ENCODE data around the gene CYP19A1.
"Not testable (repeated sequence)": the region's sequence is repeated elsewhere in the genome, so short reads cannot be mapped to it uniquely, and the experiment has no call there.

Gene CYP19A1

DNA sequence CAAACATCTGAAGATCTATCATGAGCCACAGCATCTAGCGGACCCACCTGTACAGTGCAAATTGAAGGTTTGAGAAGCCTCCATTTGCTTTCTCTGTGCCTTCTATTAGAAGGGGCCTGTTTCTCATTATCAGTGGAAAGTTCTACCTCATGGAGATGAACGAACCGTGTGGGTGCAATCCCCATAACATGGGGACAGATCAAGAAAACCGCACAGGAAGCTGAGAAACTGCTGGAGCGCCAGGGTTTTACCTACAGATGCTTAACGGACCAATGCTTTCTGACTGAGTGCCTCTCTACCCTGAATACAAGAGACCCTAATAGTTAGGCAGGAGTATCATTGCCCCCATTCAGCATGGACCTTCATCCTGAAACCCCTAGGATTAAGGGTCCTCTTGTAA lies 53.5 kb downstream of the CYP19A1 start:
- TF ChIP-seq, protein P1, sequence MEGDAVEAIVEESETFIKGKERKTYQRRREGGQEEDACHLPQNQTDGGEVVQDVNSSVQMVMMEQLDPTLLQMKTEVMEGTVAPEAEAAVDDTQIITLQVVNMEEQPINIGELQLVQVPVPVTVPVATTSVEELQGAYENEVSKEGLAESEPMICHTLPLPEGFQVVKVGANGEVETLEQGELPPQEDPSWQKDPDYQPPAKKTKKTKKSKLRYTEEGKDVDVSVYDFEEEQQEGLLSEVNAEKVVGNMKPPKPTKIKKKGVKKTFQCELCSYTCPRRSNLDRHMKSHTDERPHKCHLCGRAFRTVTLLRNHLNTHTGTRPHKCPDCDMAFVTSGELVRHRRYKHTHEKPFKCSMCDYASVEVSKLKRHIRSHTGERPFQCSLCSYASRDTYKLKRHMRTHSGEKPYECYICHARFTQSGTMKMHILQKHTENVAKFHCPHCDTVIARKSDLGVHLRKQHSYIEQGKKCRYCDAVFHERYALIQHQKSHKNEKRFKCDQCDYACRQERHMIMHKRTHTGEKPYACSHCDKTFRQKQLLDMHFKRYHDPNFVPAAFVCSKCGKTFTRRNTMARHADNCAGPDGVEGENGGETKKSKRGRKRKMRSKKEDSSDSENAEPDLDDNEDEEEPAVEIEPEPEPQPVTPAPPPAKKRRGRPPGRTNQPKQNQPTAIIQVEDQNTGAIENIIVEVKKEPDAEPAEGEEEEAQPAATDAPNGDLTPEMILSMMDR (IDR thresholded peaks at IDR 0.05; ENCODE audit: borderline replicate concordance, control extremely low read depth, extremely low read depth, insufficient read depth, missing control alignments) = no peak
- no peak for DNase-seq (ENCODE audit: low spot score)
- in situ Hi-C loops (cut with MboI; ENCODE audit: low sequenced_read_pairs, unreplicated experiment) = loop anchor here (25.0 kb wide), 1 partner anchor 102 kb away; no protein-coding TSS in a partner anchor

DNA sequence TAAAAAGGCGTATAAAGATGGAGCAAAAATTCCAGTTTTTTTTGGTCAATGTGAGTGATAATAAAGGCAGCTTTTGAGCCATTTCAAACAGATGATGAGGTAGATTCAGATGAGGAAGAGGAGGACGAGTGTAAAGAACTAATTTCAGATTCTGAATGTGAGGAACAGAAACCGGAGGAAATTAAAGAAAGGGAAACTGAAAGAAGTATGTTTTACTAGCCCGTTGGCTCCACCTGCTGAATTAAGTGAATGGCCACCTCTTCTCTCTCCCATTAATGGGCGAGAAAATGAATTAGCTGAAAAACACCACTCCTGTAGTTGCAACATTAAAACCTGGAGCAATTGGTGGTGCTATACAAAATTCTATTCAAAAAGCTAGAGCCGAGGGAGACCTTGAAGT lies 55.4 kb downstream of the CYP19A1 start:
- peak; percentile 42 for DNase-seq (ENCODE audit: low spot score)
- in situ Hi-C loops (cut with MboI; ENCODE audit: low sequenced_read_pairs, unreplicated experiment) = loop anchor here (25.0 kb wide), 1 partner anchor 104 kb away; no protein-coding TSS in a partner anchor
- TF ChIP-seq, protein P1 (IDR thresholded peaks at IDR 0.05; ENCODE audit: borderline replicate concordance, control extremely low read depth, extremely low read depth, insufficient read depth, missing control alignments) = peak; percentile 42

DNA sequence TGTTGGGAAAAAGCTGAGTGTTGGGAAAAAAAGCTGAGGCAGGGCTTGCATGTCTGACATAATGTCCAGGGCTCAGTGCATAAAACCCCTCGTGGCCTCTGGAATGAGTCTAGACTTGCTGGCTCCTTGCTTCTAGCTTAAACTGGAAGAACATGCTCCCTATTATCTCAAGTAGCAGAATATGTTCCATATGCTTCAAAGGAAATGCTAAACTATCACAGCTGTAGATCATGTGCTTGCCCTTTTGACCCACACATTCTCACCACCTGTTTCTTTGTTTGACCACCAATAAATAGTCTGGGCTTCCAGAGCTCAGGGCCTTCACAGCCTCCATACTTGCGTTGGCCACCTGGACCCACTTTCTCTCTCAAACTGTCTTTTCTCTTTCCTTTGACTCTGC lies 56.2 kb downstream of the CYP19A1 start:
- in situ Hi-C loops (cut with MboI; ENCODE audit: low sequenced_read_pairs, unreplicated experiment) = loop anchor here (25.0 kb wide), 1 partner anchor 105 kb away; no protein-coding TSS in a partner anchor
- DNase-seq (ENCODE audit: low spot score) = not testable (repeated sequence)

DNA sequence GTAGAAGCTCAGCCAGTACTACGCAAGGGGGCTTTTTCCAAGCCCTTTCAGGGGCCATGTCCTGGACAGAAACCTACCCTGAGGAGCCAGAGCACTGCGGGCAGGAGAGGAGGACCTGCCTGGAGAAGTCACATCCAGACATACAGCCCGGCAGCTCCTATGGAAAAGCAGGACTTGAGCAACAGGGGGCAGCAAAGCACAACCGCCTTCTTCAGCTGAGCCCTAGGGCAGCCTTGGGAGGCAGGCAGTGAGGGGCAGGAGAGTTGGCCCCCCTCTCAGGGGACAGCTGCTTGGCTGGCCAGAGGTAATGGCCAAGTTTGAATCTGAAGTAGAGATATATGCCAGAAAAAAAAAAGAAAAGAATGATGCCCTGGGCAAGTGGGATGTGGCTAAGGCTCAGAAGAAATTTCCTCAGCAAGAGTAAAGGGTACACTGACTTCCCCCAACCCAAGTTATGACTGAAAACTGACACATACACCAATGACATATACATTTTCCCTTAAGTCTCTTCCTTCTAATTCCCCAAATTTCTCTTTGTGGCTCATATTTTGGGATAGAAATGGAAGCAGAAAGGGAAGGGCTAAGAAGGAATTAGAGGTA lies 56.9 kb downstream of the CYP19A1 start:
- in situ Hi-C loops (cut with MboI; ENCODE audit: low sequenced_read_pairs, unreplicated experiment) = loop anchor here (25.0 kb wide), 1 partner anchor 106 kb away; no protein-coding TSS in a partner anchor
- peak; percentile 69 for DNase-seq (ENCODE audit: low spot score)
- TF ChIP-seq, protein P1 (IDR thresholded peaks at IDR 0.05; ENCODE audit: borderline replicate concordance, control extremely low read depth, extremely low read depth, insufficient read depth, missing control alignments) = peak; percentile 69

DNA sequence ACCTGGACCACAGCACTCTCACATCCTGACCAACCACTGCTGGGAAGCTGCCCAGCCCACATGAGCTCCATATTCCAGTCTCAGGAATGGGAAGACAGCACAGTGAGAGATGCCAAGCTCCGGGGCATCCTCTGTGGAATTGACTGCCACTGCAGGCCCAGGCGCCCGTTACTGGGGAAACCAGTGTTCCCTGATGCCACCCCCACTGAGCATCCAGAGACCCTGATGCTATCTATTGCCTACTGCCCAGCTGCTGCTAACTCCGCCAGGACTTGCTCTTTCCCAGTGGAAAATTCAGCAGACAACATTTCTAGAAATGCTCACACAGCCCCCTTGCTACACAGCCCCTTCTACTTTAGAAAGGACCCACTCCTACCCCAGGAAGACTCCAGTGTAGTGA lies 57.6 kb downstream of the CYP19A1 start:
- no peak for DNase-seq (ENCODE audit: low spot score)
- TF ChIP-seq, protein P1 (IDR thresholded peaks at IDR 0.05; ENCODE audit: borderline replicate concordance, control extremely low read depth, extremely low read depth, insufficient read depth, missing control alignments) = no peak
- in situ Hi-C loops (cut with MboI; ENCODE audit: low sequenced_read_pairs, unreplicated experiment) = loop anchor here (25.0 kb wide), 1 partner anchor 106 kb away; no protein-coding TSS in a partner anchor

DNA sequence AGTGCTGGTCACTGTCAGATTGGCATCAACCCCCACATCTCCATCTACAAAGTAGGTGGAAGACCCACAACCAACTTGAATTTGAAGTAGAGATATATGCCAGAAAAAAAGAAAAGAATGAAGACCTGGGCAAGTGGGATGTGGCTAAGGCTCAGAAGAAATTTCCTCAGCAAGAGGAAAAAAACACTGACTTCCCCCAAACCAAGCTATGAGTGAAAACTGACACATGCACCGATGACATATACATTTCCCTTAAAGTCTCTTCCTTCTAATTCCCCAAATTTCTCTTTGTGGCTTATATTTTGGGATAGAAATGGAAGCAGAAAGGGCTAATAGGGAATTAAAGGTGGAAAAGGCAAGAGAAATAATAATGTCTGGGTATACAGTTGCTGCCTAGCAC lies 59.0 kb downstream of the CYP19A1 start:
- in situ Hi-C loops (cut with MboI; ENCODE audit: low sequenced_read_pairs, unreplicated experiment) = loop anchor here (10.0 to 25.0 kb wide), 2 partner anchors 108 to 115 kb away; no protein-coding TSS in a partner anchor
- no peak for DNase-seq (ENCODE audit: low spot score)
- TF ChIP-seq, protein P1 (IDR thresholded peaks at IDR 0.05; ENCODE audit: borderline replicate concordance, control extremely low read depth, extremely low read depth, insufficient read depth, missing control alignments) = no peak

DNA sequence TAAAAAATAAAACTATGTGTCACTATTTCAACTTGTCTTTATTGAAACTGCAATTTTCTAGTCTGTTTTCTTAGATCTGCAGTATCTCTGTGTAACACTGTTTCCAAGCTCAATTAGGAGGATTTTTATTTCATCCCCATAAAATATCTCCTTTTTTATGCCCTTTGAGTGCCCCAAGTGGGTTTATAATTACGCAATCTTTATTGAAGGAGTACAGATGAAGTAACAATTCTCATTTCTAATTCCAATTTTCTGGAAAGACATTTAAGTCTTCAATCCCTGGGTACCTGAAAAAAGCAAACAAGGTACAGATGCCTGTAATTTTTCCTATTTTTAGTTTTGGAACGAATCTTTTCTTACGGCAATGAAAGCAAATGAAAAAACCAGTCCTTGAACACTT lies 61.3 kb downstream of the CYP19A1 start:
- DNase-seq (ENCODE audit: low spot score) = no peak
- TF ChIP-seq, protein P1 (IDR thresholded peaks at IDR 0.05; ENCODE audit: borderline replicate concordance, control extremely low read depth, extremely low read depth, insufficient read depth, missing control alignments) = no peak
- in situ Hi-C loops (cut with MboI; ENCODE audit: low sequenced_read_pairs, unreplicated experiment) = loop anchor here (10.0 to 25.0 kb wide), 2 partner anchors 110 to 112 kb away; no protein-coding TSS in a partner anchor

Data from GM13976 (cell line).